HG03439 (cell line): ENCODE data around the gene ST6GALNAC5.
"Not testable (repeated sequence)": the region's sequence is repeated elsewhere in the genome, so short reads cannot be mapped to it uniquely, and the experiment has no call there.

Experiments
- ATAC-seq: cut with Tn5 transposase; IDR thresholded peaks from one replicate; pipeline ENCODE4 v1.9.1; 2021; ENCODE audit warnings: mild to moderate bottlenecking, moderate library complexity; ENCODE audit not compliant: unreplicated experiment

ST6GALNAC5 gene

GRCh38 chr1:76865696-76866286 lies 1.5 kb upstream of the ST6GALNAC5 start:
- no peak for ATAC-seq

- ATAC-seq = no peak
Observed at GRCh38 chr1:76866566-76866965, 714 bp upstream of the ST6GALNAC5 start.

- ATAC-seq = no peak
Observed at GRCh38 chr1:76868154-76868882, 1.0 kb downstream of the ST6GALNAC5 start.

- ATAC-seq = no peak
Observed at GRCh38 chr1:76868916-76869315, 1.6 kb downstream of the ST6GALNAC5 start.

GRCh38 chr1:76870037-76870436 lies 2.8 kb downstream of the ST6GALNAC5 start:
- ATAC-seq = no peak

- peak; percentile 92 for ATAC-seq
Observed at GRCh38 chr1:76871355-76871974, 4.2 kb downstream of the ST6GALNAC5 start.

GRCh38 chr1:76872944-76873343 lies 5.7 kb downstream of the ST6GALNAC5 start:
- ATAC-seq = no peak

GRCh38 chr1:76876655-76877395 lies 9.5 kb downstream of the ST6GALNAC5 start:
- ATAC-seq = no peak

- not testable (repeated sequence) for ATAC-seq
Observed at GRCh38 chr1:76879014-76879413, 11.7 kb downstream of the ST6GALNAC5 start.

- no peak for ATAC-seq
Observed at GRCh38 chr1:76881762-76882161, 14.5 kb downstream of the ST6GALNAC5 start.

- ATAC-seq = no peak
Observed at GRCh38 chr1:76891931-76892622, 24.8 kb downstream of the ST6GALNAC5 start.

GRCh38 chr1:76892675-76893074 lies 25.4 kb downstream of the ST6GALNAC5 start:
- ATAC-seq = no peak

- peak; percentile 93 for ATAC-seq
Observed at GRCh38 chr1:76901158-76901767, 34.0 kb downstream of the ST6GALNAC5 start.

- ATAC-seq = no peak
Observed at GRCh38 chr1:76905876-76906595, 38.8 kb downstream of the ST6GALNAC5 start.

GRCh38 chr1:76909311-76909710 lies 42.0 kb downstream of the ST6GALNAC5 start:
- ATAC-seq = no peak

- ATAC-seq = no peak
Observed at GRCh38 chr1:76919085-76919484, 51.8 kb downstream of the ST6GALNAC5 start.

GRCh38 chr1:76921590-76921989 lies 54.3 kb downstream of the ST6GALNAC5 start:
- ATAC-seq = no peak

- no peak for ATAC-seq
Observed at GRCh38 chr1:76925825-76926224, 58.5 kb downstream of the ST6GALNAC5 start.

- no peak for ATAC-seq
Observed at GRCh38 chr1:76928522-76928921, 61.2 kb downstream of the ST6GALNAC5 start.

GRCh38 chr1:76929136-76929535 lies 61.9 kb downstream of the ST6GALNAC5 start:
- ATAC-seq = no peak
